ENCODE results near the gene CCDC144A.
"Not testable (repeated sequence)": the region's sequence is repeated elsewhere in the genome, so short reads cannot be mapped to it uniquely, and the experiment has no call there.

The CCDC144A gene

DNA sequence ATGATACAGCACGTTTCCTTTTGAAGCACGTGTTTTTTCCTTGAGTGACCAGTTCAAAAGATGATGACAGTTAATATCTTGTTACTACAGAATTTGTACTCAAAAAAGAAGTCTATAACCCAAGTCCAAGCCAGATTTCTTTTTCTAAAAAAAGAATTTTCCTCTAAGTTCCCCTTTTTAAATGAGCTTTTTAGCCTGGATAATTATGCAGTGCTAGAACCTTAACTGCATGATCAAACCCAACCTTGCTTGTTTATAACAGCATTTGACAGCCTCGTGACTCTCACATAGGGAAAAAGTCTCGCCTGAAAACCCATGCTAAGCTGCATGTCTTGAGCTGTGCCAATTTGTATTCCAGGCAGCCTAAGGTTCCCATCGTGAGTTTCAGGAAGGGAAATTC is 104.2 kb downstream of the CCDC144A start:
- H3K27ac Mint-ChIP-seq; H3K9me3 Mint-ChIP-seq; DNase-seq (ENCODE audit: low spot score in 2 of 2); ATAC-seq; H3K4me3 Mint-ChIP-seq; H3K4me1 Mint-ChIP-seq: not testable (repeated sequence)
- peaks cover 14% of the 10 kb centered on the region for H3K36me3 Mint-ChIP-seq

- not testable (repeated sequence) for H3K4me3 Mint-ChIP-seq; DNase-seq (ENCODE audit: low spot score in 2 of 2); H3K27ac Mint-ChIP-seq; H3K9me3 Mint-ChIP-seq; H3K4me1 Mint-ChIP-seq; ATAC-seq
- H3K36me3 Mint-ChIP-seq = peaks cover 15% of the 10 kb centered on the region
Observed at GRCh38 chr17:16795894-16796293, 105.9 kb downstream of the CCDC144A start.

DNA sequence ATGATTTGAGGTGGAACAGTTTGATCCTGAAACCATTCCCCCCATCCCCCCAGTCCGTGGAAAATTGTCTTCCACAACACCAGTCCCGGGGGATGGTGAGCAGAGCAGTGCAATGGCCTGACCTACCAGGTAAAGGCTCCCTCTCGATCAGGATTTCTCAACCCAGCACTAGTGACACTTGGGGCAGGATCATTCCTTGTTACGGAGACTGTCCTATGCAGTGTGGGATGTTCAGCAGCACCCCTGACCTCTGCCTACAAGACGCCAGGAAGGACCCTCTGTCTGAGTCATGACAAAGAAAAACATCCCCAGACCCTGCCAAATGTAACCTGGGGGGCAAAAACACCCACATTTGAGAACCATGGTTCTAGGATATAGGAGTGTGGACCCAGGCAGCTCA is 114.8 kb downstream of the CCDC144A start:
- H3K4me3 Mint-ChIP-seq; H3K9me3 Mint-ChIP-seq; ATAC-seq; DNase-seq (ENCODE audit: low spot score in 2 of 2); H3K27ac Mint-ChIP-seq; H3K4me1 Mint-ChIP-seq; H3K36me3 Mint-ChIP-seq: not testable (repeated sequence)

- H3K36me3 Mint-ChIP-seq, H3K9me3 Mint-ChIP-seq, H3K27ac Mint-ChIP-seq, H3K4me1 Mint-ChIP-seq, H3K4me3 Mint-ChIP-seq, ATAC-seq: not testable (repeated sequence)
- peak in 1 of 2 donors; percentile 46 for DNase-seq (ENCODE audit: low spot score in 2 of 2)
Observed at GRCh38 chr17:16806599-16806998, 116.6 kb downstream of the CCDC144A start.

GRCh38 chr17:16807620-16808019 is 117.6 kb downstream of the CCDC144A start:
- not testable (repeated sequence) for DNase-seq (ENCODE audit: low spot score in 2 of 2); H3K27ac Mint-ChIP-seq; H3K9me3 Mint-ChIP-seq; H3K4me1 Mint-ChIP-seq; H3K36me3 Mint-ChIP-seq; ATAC-seq; H3K4me3 Mint-ChIP-seq

- not testable (repeated sequence) for H3K27ac Mint-ChIP-seq, ATAC-seq, H3K36me3 Mint-ChIP-seq, H3K4me3 Mint-ChIP-seq, H3K4me1 Mint-ChIP-seq, H3K9me3 Mint-ChIP-seq
- DNase-seq (ENCODE audit: low spot score in 2 of 2) = peak in 1 of 2 donors; percentile 47
Observed at GRCh38 chr17:16810236-16810635, 120.2 kb downstream of the CCDC144A start.

DNA sequence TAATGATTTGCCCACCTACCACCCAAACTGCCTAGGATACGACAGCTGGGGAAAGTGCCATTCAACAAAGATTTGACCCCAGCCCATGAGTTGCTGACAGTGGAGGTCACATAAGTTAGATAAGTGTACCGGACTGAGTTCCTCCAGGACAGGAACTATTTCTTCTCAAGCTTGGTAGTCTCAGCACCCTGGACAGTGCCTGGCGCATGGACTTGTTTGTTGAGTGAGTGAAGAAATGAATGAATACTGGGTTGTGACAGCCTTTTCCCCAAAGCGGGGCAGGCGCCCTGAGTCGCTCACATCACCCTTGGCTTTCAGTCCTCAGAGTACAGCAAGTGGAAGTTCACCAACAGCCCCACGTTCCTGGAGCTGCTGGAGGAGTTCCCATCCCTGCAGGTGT is 122.1 kb downstream of the CCDC144A start:
- not testable (repeated sequence) for H3K9me3 Mint-ChIP-seq, H3K4me3 Mint-ChIP-seq, H3K36me3 Mint-ChIP-seq, H3K27ac Mint-ChIP-seq, ATAC-seq, H3K4me1 Mint-ChIP-seq
- peak in 1 of 2 donors; percentile 55 for DNase-seq (ENCODE audit: low spot score in 2 of 2)

- H3K27ac Mint-ChIP-seq = no peak overlapping the region
Observed at GRCh38 chr17:16814439-16814838, 124.4 kb downstream of the CCDC144A start.

GRCh38 chr17:16817201-16817600 is 127.2 kb downstream of the CCDC144A start:
- DNase-seq (ENCODE audit: low spot score in 2 of 2) (peak in 1 of 2 donors; percentile 46), ATAC-seq (no peak)
- Mint-ChIP-seq H3K4me3 (no peak overlapping the region), H3K27ac (no peak overlapping the region), H3K36me3 (no peaks in the 10 kb centered on the region), H3K4me1 (no peaks in the 10 kb centered on the region), H3K9me3 (no peaks in the 10 kb centered on the region)

More at GRCh38 chr17:16814439-16814838, 124.4 kb downstream of the CCDC144A start:
- ATAC-seq = no peak
- peak in 1 of 2 donors; percentile 46 for DNase-seq (ENCODE audit: low spot score in 2 of 2)
- H3K9me3 Mint-ChIP-seq = no peaks in the 10 kb centered on the region
- H3K36me3 Mint-ChIP-seq = no peaks in the 10 kb centered on the region
- H3K4me1 Mint-ChIP-seq = no peaks in the 10 kb centered on the region
- no peak overlapping the region for H3K4me3 Mint-ChIP-seq

DNA sequence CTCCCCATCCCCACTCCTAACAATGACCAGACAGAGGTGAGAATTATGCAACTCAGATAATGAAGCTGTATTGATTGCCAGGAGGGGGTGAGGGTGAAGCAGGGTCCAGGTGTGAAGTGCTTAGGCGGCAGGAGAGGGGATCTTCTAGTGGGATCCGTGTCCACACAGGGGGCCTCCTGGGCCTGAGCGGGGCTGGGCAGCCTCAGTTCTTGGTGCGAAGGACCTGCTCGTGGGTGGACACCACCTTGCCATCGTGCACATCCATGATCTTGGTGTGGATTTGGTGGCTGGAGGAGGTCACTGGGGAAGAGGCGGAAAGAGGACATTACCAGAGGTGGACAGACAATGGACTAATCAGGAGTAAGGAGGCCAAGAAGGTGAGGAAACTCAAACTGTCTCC is 127.9 kb downstream of the CCDC144A start:
- H3K4me3 Mint-ChIP-seq, H3K36me3 Mint-ChIP-seq, H3K4me1 Mint-ChIP-seq, H3K27ac Mint-ChIP-seq, H3K9me3 Mint-ChIP-seq, ATAC-seq: not testable (repeated sequence)
- peak in 1 of 2 donors; percentile 46 for DNase-seq (ENCODE audit: low spot score in 2 of 2)

- Mint-ChIP-seq H3K36me3 (no peaks in the 10 kb centered on the region), H3K27ac (no peak overlapping the region), H3K4me1 (no peaks in the 10 kb centered on the region), H3K4me3 (no peak overlapping the region), H3K9me3 (no peaks in the 10 kb centered on the region)
- peak in 1 of 2 donors; percentile 45 for DNase-seq (ENCODE audit: low spot score in 2 of 2)
- ATAC-seq = no peak
Observed at GRCh38 chr17:16818340-16818739, 128.3 kb downstream of the CCDC144A start.

- no peaks in the 10 kb centered on the region for H3K4me1 Mint-ChIP-seq
- no peaks in the 10 kb centered on the region for H3K36me3 Mint-ChIP-seq
- peak in 1 of 2 donors; percentile 47 for DNase-seq (ENCODE audit: low spot score in 2 of 2)
- H3K4me3 Mint-ChIP-seq = no peak overlapping the region
- H3K27ac Mint-ChIP-seq = no peak overlapping the region
- no peaks in the 10 kb centered on the region for H3K9me3 Mint-ChIP-seq
- no peak for ATAC-seq
Observed at GRCh38 chr17:16818821-16819683, 129.0 kb downstream of the CCDC144A start.

DNA sequence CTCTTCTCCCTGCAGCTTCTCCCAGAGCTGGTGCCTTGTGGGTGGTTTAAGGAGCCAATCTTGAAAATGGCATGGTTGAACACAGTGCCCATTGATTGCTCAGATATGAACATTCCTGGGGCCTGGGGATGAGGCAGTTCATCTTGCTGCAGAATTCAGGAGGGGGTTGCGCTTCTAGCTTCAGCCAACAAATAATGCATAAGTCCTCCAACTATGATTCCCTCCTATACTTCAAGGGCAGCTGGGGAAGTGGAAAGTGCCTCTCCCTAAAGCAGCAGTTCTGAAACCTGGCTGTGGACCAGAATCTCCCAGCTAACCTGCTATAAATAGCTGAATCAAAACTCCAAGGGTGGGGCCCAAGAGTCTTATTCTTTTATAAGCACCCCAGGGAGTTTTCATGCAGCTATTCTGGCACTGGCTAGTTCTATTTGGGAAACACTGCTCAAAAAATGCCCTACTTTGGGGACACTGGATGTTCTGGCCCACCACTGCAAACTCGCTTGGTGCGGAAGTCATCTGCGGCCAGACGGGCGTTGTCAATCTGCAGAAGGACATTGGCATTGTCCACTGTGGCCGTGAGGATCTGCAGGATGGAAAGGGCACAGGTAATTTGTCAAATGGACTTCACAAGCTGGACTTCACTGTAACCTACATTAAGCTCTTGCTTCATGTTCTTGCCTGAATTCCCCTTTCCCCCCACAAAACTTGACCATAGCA is 130.3 kb downstream of the CCDC144A start:
- DNase-seq (ENCODE audit: low spot score in 2 of 2) (no peak), ATAC-seq (no peak)
- no peaks in the 10 kb centered on the region for H3K36me3 Mint-ChIP-seq
- H3K27ac Mint-ChIP-seq = no peak overlapping the region
- no peaks in the 10 kb centered on the region for H3K4me1 Mint-ChIP-seq
- H3K4me3 Mint-ChIP-seq = no peak overlapping the region
- no peaks in the 10 kb centered on the region for H3K9me3 Mint-ChIP-seq

- no peak overlapping the region for H3K4me3 Mint-ChIP-seq
- no peak for ATAC-seq
Observed at GRCh38 chr17:16820979-16821543, 131.0 kb downstream of the CCDC144A start.

DNA sequence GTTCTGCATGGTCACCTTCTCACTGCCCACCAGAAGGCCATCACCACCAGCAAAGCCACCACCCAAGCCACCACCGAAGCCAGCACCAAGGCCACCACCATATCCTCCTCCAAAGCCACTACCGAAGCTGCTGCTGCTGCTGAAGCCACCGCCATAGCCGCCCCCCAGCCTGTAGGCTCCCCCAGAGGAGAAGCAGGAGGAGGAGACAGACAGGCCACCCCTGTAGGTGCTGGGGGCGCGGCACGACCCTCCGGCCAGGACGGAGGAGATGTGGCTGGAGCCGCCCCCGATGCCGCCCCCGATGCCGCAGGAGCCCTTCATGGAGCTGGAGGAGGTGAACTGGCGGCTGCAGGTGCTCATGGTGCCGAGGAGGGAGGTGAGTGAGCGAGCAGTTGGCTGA is 132.1 kb downstream of the CCDC144A start:
- not testable (repeated sequence) for H3K4me3 Mint-ChIP-seq, H3K9me3 Mint-ChIP-seq, H3K4me1 Mint-ChIP-seq, H3K36me3 Mint-ChIP-seq, H3K27ac Mint-ChIP-seq, ATAC-seq
- peak in 1 of 2 donors; percentile 45 for DNase-seq (ENCODE audit: low spot score in 2 of 2)

More at GRCh38 chr17:16820979-16821543, 131.0 kb downstream of the CCDC144A start:
- H3K4me1 Mint-ChIP-seq = no peaks in the 10 kb centered on the region
- no peaks in the 10 kb centered on the region for H3K36me3 Mint-ChIP-seq
- H3K27ac Mint-ChIP-seq = no peak overlapping the region
- peak in 1 of 2 donors; percentile 42 for DNase-seq (ENCODE audit: low spot score in 2 of 2)
- H3K9me3 Mint-ChIP-seq = no peaks in the 10 kb centered on the region
